Tibial nerve (tissue), 3 donors: Measurements from ENCODE around the gene CCDC9B.

Experiments used
- POLR2A ChIP-seq, 2 donors: fragments of 450-650 bp; IDR thresholded peaks; one replicate each; pipeline ENCODE4 v1.6.1; 2017; ENCODE audit warnings: antibody characterized with exemption in 2 of 2, mild to moderate bottlenecking in 2 of 2, moderate library complexity in 2 of 2
- TF ChIP-seq, protein P1 (sequence below), 5 experiments: fragments of 200-600 bp in 3 of 5; fragments of 450-650 bp in 2 of 5; sonication (generic) in 3 of 5; IDR thresholded peaks; one replicate each; pipeline ENCODE4 v1.5.1; 2016 to 2019; ENCODE audit warnings: antibody characterized with exemption in 5 of 5, mild to moderate bottlenecking in 3 of 5, moderate library complexity in 2 of 5

DNA sequence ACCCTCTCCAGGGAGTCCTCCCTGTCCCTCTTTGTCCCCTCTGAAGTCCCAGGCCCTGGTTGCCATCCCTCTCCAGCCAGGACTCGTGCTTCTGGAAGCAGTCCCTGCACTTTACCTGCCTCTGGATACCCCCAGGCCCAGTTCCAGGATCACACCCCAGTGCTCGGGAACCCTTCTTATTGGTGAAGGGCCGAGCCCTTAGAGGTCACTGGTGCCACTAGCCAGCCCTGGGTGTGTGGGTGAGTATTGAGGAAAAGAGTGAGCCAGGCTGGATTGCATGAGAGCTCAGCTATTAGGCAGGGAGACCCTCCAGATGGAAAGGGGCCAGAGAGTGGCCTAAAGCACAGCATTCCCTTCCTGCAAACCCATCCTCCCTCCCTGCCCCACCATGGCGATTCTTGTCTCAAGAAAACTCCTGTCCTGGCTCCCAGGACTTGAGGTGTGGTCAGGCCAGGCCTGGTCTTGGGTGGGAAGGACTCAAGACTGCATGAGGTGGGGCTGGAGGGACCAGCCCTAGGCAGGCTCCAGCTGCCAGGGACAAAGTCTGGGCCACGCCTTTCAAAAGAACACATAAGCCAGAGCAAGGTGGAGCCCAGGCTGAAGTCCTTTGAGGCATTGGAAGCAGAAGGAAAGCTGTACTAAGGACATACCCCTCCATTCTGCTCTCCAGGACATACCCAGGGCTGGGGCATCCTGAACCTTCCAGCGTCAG is 5.3 kb upstream of the CCDC9B start:
- TF ChIP-seq, protein P1, sequence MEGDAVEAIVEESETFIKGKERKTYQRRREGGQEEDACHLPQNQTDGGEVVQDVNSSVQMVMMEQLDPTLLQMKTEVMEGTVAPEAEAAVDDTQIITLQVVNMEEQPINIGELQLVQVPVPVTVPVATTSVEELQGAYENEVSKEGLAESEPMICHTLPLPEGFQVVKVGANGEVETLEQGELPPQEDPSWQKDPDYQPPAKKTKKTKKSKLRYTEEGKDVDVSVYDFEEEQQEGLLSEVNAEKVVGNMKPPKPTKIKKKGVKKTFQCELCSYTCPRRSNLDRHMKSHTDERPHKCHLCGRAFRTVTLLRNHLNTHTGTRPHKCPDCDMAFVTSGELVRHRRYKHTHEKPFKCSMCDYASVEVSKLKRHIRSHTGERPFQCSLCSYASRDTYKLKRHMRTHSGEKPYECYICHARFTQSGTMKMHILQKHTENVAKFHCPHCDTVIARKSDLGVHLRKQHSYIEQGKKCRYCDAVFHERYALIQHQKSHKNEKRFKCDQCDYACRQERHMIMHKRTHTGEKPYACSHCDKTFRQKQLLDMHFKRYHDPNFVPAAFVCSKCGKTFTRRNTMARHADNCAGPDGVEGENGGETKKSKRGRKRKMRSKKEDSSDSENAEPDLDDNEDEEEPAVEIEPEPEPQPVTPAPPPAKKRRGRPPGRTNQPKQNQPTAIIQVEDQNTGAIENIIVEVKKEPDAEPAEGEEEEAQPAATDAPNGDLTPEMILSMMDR (IDR thresholded peaks at IDR 0.05) = no peak
- no peak for TF ChIP-seq POLR2A (IDR thresholded peaks at IDR 0.05)
